ENCODE results near the gene ATP5F1A. TPM values are rescaled to one million over a fixed set of nuclear protein-coding genes. Genes with fewer than 3 reads are reported as not detected.

The ATP5F1A gene
- total and polyA plus RNA-seq, 2 of the 4 experiments (the other 2 are of a cell fraction): 543 to 1,085 TPM

GRCh38 chr18:46070232-46070631 lies 27.9 kb downstream of the ATP5F1A start:
- Histone ChIP-seq H2BK20ac (ENCODE audit: low read depth, low read length) (peak overlapping the region; percentile 78), H2AK5ac (ENCODE audit: low read depth, low read length) (peak overlapping the region; percentile 57; the same call in 1 of the 2 replicates), H3K9me1 (ENCODE audit: insufficient read depth, low read length) (peaks cover 6% of the 10 kb centered on the region), H2BK15ac (ENCODE audit: low read depth, low read length) (no peak overlapping the region; the same call in 2 of the 3 replicates), H3K27ac (ENCODE audit: insufficient read depth, low read length) (no peak overlapping the region), H4K91ac (ENCODE audit: insufficient read depth, low read depth, low read length) (peak overlapping the region; percentile 38; the same call in 1 of the 2 replicates), H2BK120ac (ENCODE audit: low read depth, low read length) (peak overlapping the region; percentile 12), H4K20me1 (ENCODE audit: insufficient read depth, low read length) (no peaks in the 10 kb centered on the region; the same call in 1 of the 2 replicates), H3K4me1 (ENCODE audit: control insufficient read depth, insufficient read depth, low read length) (peaks cover 18% of the 10 kb centered on the region), H2AFZ (replicated peaks; ENCODE audit: low read length, poor library complexity) (no peak overlapping the region), H3K14ac (replicated peaks; ENCODE audit: low read depth, low read length) (0 out of 2 replicates have a peak overlapping the region, but pooled peaks have one; percentile 11), H3K4ac (ENCODE audit: low read depth, low read length) (peak overlapping the region; percentile 1), H3K4me2 (ENCODE audit: low read depth, low read length) (no peak overlapping the region), H4K8ac (ENCODE audit: low read depth in 2 of 2, low read length in 2 of 2) (peak overlapping the region in 1 of 2 experiments; percentile 38; a peak in 2 of 4 replicates), H3K18ac (ENCODE audit: low read depth, low read length) (peak overlapping the region; percentile 74), H3K9me3 (ENCODE audit: control insufficient read depth, insufficient read depth, low read length) (no peaks in the 10 kb centered on the region), H3K36me3 (ENCODE audit: control insufficient read depth, insufficient read depth, low read length) (no peaks in the 10 kb centered on the region), H3K79me1 (ENCODE audit: low read depth in 1 of 2, low read length in 2 of 2) (peaks cover 7 to 47% of the 10 kb centered on the region in 2 experiments; a peak in 3 of 4 replicates), H2BK5ac (ENCODE audit: low read depth, low read length, poor library complexity, severe bottlenecking) (peak overlapping the region; percentile 84), H3K23ac (ENCODE audit: low read depth, low read length) (peak overlapping the region; percentile 6), H3K9ac (ENCODE audit: low read depth, low read length) (no peak overlapping the region), H2AK9ac (replicated peaks; ENCODE audit: low read depth, low read length, poor library complexity) (peak overlapping the region; percentile 87), H3K27me3 (ENCODE audit: control insufficient read depth, insufficient read depth, low read length) (no peaks in the 10 kb centered on the region), H3K4me3 (ENCODE audit: insufficient read depth, low read depth, low read length) (no peak overlapping the region), H4K5ac (ENCODE audit: low read depth, low read length) (peak overlapping the region; percentile 58; the same call in 1 of the 2 replicates), H3K56ac (ENCODE audit: extremely low read depth, insufficient read depth, low read length) (no peak overlapping the region)
- ChIA-PET POLR2A (ENCODE audit: unreplicated experiment) (no interaction called here), CTCF (no interaction called here)
- in situ Hi-C loops (cut with MboI; ENCODE audit: low sequenced_read_pairs) (loop anchor here (5.0 to 10.0 kb wide), 2 partner anchors 93 to 405 kb away; no protein-coding TSS in a partner anchor), dilution Hi-C loops (cut with HindIII; ENCODE audit: low sequenced_read_pairs, unreplicated experiment) (no loop called here), intact Hi-C loops (cut with micrococcal nuclease) (loop anchor here (5.0 kb wide), 1 partner anchor 143 kb away; no protein-coding TSS in a partner anchor)
- BruUV-seq (replicated peaks): no TSS peak
- ATAC-seq (ENCODE audit: low read depth) (no peak), DNase-seq (no peak)
- no CpG with 5 or more reads among the region's 6 CpGs for WGBS, 2 experiments (ENCODE audit: extremely low coverage in 2 of 2, insufficient read length in 1 of 2)
- TF ChIP-seq CEBPB (IDR thresholded peaks at IDR 0.05; ENCODE audit: low read depth, low read length) (no peak), ELK1 (IDR thresholded peaks at IDR 0.05; ENCODE audit: borderline replicate concordance, low read depth, low read length) (no peak)

Measured in IMR-90 (cell line).